B cell (primary cell): ENCODE measurements around the gene DNAJC11. TPM values are rescaled to one million over a fixed set of nuclear protein-coding genes. Genes with fewer than 3 reads are reported as not detected.

Experiments
- ATAC-seq: fragments of 200-7000 bp; cut with Tn5 transposase; one replicate; pipeline ENCODE4 v1.10.0; 2021; ENCODE audit warnings: low read depth, mild to moderate bottlenecking, moderate number of reproducible peaks, moderate library complexity
- CTCF ChIA-PET: fragments of 350-600 bp; sonication (Branson Sonifier 250); formaldehyde crosslinking; loops from one replicate; lab custom pipeline; 2021; ENCODE audit warnings: antibody characterized with exemption, inconsistent platforms; lab: Charles Lee
- POLR2A ChIA-PET: fragments of 350-600 bp; sonication (Branson Sonifier 250); formaldehyde crosslinking; loops from one replicate; lab custom pipeline; 2021; ENCODE audit warnings: antibody characterized with exemption; lab: Charles Lee
- DNase-seq: peaks from one replicate; pipeline ENCODE4 v3.0.0; 2013
- H2AFZ ChIP-seq: 2 replicates; pipeline ENCODE4 v1.6.1; 2012; ENCODE audit warnings: mild to moderate bottlenecking, low read depth, low read length; ENCODE audit not compliant: insufficient read depth, poor library complexity, severe bottlenecking
- H3K27ac ChIP-seq, 2 donors: 1 replicate in 1 of 2; 2 replicates in 1 of 2; pipeline ENCODE4 v1.5.1; 2012 to 2013; ENCODE audit warnings: low read length in 2 of 2, mild to moderate bottlenecking in 2 of 2, moderate library complexity in 1 of 2
- H3K27me3 ChIP-seq, 4 experiments: fragments of 200-600 bp in 1 of 4; sonication (generic) in 1 of 4; replicated peaks in 1 of 4; 1 replicate in 2 of 4; 2 replicates in 2 of 4; pipeline versions ENCODE4 v1.6.1 to v1.7.0; 2013 to 2016; ENCODE audit warnings: low read length in 3 of 4, mild to moderate bottlenecking in 2 of 4, mixed read lengths in 1 of 4, moderate library complexity in 1 of 4; ENCODE audit not compliant: insufficient read depth in 4 of 4, control insufficient read depth in 3 of 4; ENCODE audit errors: control extremely low read depth in 1 of 4
- H3K36me3 ChIP-seq, 2 experiments: replicated peaks in 1 of 2; 1 replicate in 1 of 2; 2 replicates in 1 of 2; pipeline versions ENCODE4 v1.6.1 to v1.7.1; 2013; ENCODE audit warnings: low read length in 1 of 2; ENCODE audit not compliant: insufficient read depth in 2 of 2, control insufficient read depth in 1 of 2; ENCODE audit errors: control extremely low read depth in 1 of 2, extremely low read depth in 1 of 2
- H3K4me1 ChIP-seq, 2 donors: fragments of 200-600 bp in 1 of 2; sonication (generic) in 1 of 2; 1 replicate in 1 of 2; 2 replicates in 1 of 2; pipeline versions ENCODE4 v1.5.1 to v1.6.1; 2013 to 2017; ENCODE audit warnings: low read length in 2 of 2; ENCODE audit not compliant: control insufficient read depth in 2 of 2, insufficient read depth in 2 of 2
- H3K4me2 ChIP-seq: replicated peaks from 2 replicates; pipeline ENCODE3; 2012; ENCODE audit warnings: mild to moderate bottlenecking, low read depth, low read length; ENCODE audit not compliant: poor library complexity, severe bottlenecking
- H3K4me3 ChIP-seq, 5 experiments: fragments of 200-600 bp in 1 of 5; sonication (generic) in 1 of 5; 1 replicate in 3 of 5; 2 replicates in 2 of 5; pipeline versions ENCODE4 v1.5.1 to v1.7.0; 2011 to 2016; ENCODE audit warnings: low read length in 4 of 5, mild to moderate bottlenecking in 4 of 5, low read depth in 2 of 5, control low read depth in 1 of 5, moderate library complexity in 1 of 5; ENCODE audit not compliant: insufficient read depth in 1 of 5; ENCODE audit errors: control extremely low read depth in 1 of 5, extremely low read depth in 1 of 5
- H3K79me2 ChIP-seq: fragments of 200-600 bp; sonication (generic); one replicate; pipeline ENCODE4 v1.6.0; 2016; ENCODE audit warnings: low read length; ENCODE audit not compliant: control insufficient read depth, insufficient read depth
- H3K9ac ChIP-seq: fragments of 200-600 bp; sonication (generic); 2 replicates; pipeline ENCODE4 v1.6.1; 2017; ENCODE audit warnings: mild to moderate bottlenecking, low read length, moderate library complexity
- H3K9me3 ChIP-seq, 3 donors: one replicate each; pipeline versions ENCODE4 v1.6.1 to v1.7.1; 2013; ENCODE audit warnings: low read length in 2 of 3; ENCODE audit not compliant: control insufficient read depth in 2 of 3, insufficient read depth in 1 of 3; ENCODE audit errors: control extremely low read depth in 1 of 3
- H4K20me1 ChIP-seq: 2 replicates; pipeline ENCODE4 v1.6.0; 2012; ENCODE audit warnings: mild to moderate bottlenecking, low read length; ENCODE audit not compliant: insufficient read depth, control insufficient read depth, poor library complexity, severe bottlenecking
- H3K27ac Mint-ChIP-seq: one replicate; pipeline ENCODE4 v1.8.0; 2021; ENCODE audit warnings: mixed read lengths
- H3K27me3 Mint-ChIP-seq: one replicate; pipeline ENCODE4 v1.8.0; 2021; ENCODE audit warnings: mixed read lengths
- H3K4me1 Mint-ChIP-seq: one replicate; pipeline ENCODE4 v1.8.0; 2021; ENCODE audit warnings: mixed read lengths
- H3K4me3 Mint-ChIP-seq: one replicate; pipeline ENCODE4 v1.8.0; 2021; ENCODE audit warnings: mixed read lengths
- H3K9me3 Mint-ChIP-seq: one replicate; pipeline ENCODE4 v1.8.0; 2022; ENCODE audit warnings: mixed read lengths; ENCODE audit not compliant: insufficient read depth
- CTCF ChIP-seq: fragments of 200-600 bp; IDR thresholded peaks from one replicate; pipeline ENCODE4 v1.8.0; 2022; ENCODE audit warnings: antibody characterized with exemption, mild to moderate bottlenecking
- EZH2 ChIP-seq: IDR thresholded peaks from 2 replicates; pipeline ENCODE4 v1.6.1; 2012; ENCODE audit warnings: borderline replicate concordance, low read depth, mild to moderate bottlenecking, moderate library complexity, low read length; ENCODE audit not compliant: insufficient read depth, poor library complexity, severe bottlenecking
- WGBS: methylation state at CpG from one replicate; pipeline ENCODE4 v1.1.5; 2013; ENCODE audit warnings: missing lambda C conversion rate; ENCODE audit not compliant: insufficient coverage; 5-methylcytosine and 5-hydroxymethylcytosine counted together
- intact Hi-C: fragments of 100-400 bp; cut with micrococcal nuclease; formaldehyde crosslinking; loops from one replicate; pipeline ENCODE4 v1.10.0; 2022
- polyA plus RNA-seq: library from polyadenylated mRNA; depleted of rRNA; stranded (reverse); fragments of >200 nt; gene quantifications from 2 replicates; pipeline ENCODE4 v1.2.3, GENCODE V29; 2012
- total RNA-seq, 2 donors: library from RNA; stranded (reverse); fragments of 120-200 nt in 1 of 2; gene quantifications; 1 replicate in 1 of 2; 2 replicates in 1 of 2; pipeline versions ENCODE4 v1.2.3 to v1.2.4, GENCODE V29; 2013 to 2022

Gene DNAJC11
- total and polyA plus RNA-seq, 2 donors (not counting 1 experiment from before 2014, with no cell fraction given), result 29.2 to 51.6 TPM

- no peaks in the 10 kb centered on the region for H3K4me1 ChIP-seq
- Mint-ChIP-seq H3K27me3 (no peaks in the 10 kb centered on the region), H3K4me3 (no peak overlapping the region), H3K27ac (no peak overlapping the region), H3K4me1 (peaks cover 4% of the 10 kb centered on the region), H3K9me3 (no peaks in the 10 kb centered on the region)
- no peak overlapping the region for H3K4me3 ChIP-seq
- no peaks in the 10 kb centered on the region for H3K27me3 ChIP-seq
- no peaks in the 10 kb centered on the region for H3K9me3 ChIP-seq
- WGBS, result 95% methylated on average over 2 of the region's 4 CpGs
- no peak overlapping the region for H2AFZ ChIP-seq
- ChIA-PET CTCF (interaction anchor here (1.0 kb wide), 1 partner anchor 34 kb away, joined by 3 read pairs; no protein-coding TSS in a partner anchor), POLR2A (no interaction called here)
- DNase-seq (no peak), ATAC-seq (no peak)
- TF ChIP-seq EZH2, result no peak
- peaks cover 10% of the 10 kb centered on the region for H4K20me1 ChIP-seq
- peaks cover 3 to 6% of the 10 kb centered on the region in 2 experiments for H3K36me3 ChIP-seq
- intact Hi-C loops, result no loop called here
- no peak overlapping the region for H3K9ac ChIP-seq
- H3K79me2 ChIP-seq, result peaks cover 62% of the 10 kb centered on the region
- no peak overlapping the region for H3K27ac ChIP-seq
- H3K4me2 ChIP-seq, result no peak overlapping the region
Measured at GRCh38 chr1:6685381-6685780, 16.2 kb downstream of the DNAJC11 start.

- H3K9me3 Mint-ChIP-seq, result no peaks in the 10 kb centered on the region
- H3K27me3 ChIP-seq, result no peaks in the 10 kb centered on the region
- no peak overlapping the region for H3K4me3 ChIP-seq
- TF ChIP-seq EZH2, result no peak
- no peak for TF ChIP-seq CTCF
- H3K27ac Mint-ChIP-seq, result no peak overlapping the region
- DNase-seq (no peak), ATAC-seq (no peak)
- H3K4me3 Mint-ChIP-seq, result no peak overlapping the region
- H3K4me2 ChIP-seq, result no peak overlapping the region
- no CpG with 5 or more reads among the region's 3 CpGs for WGBS
- no peak overlapping the region for H3K27ac ChIP-seq
- ChIA-PET CTCF (interaction anchor here (0.9 kb wide), 1 partner anchor 37 kb away, joined by 3 read pairs; no protein-coding TSS in a partner anchor), POLR2A (no interaction called here)
- no peaks in the 10 kb centered on the region for H3K9me3 ChIP-seq
- H3K36me3 ChIP-seq, result peaks cover 10 to 25% of the 10 kb centered on the region in 2 experiments
- H3K27me3 Mint-ChIP-seq, result no peaks in the 10 kb centered on the region
- intact Hi-C loops, result no loop called here
- H2AFZ ChIP-seq, result no peak overlapping the region
- peaks cover under 1% of the 10 kb centered on the region for H3K4me1 Mint-ChIP-seq
- peaks cover 43% of the 10 kb centered on the region for H3K79me2 ChIP-seq
- no peaks in the 10 kb centered on the region for H3K4me1 ChIP-seq
- H3K9ac ChIP-seq, result no peak overlapping the region
- H4K20me1 ChIP-seq, result peaks cover 8% of the 10 kb centered on the region
Measured at GRCh38 chr1:6683434-6683833, 18.2 kb downstream of the DNAJC11 start.
